ENCODE results near the gene ARMH4.

Gene ARMH4

GRCh38 chr14:58091883-58092630, 60.0 kb downstream of the ARMH4 start:
- H3K36me3 ChIP-seq (ENCODE audit: control insufficient read depth, insufficient read depth, low read length), result no peaks in the 10 kb centered on the region
- H3K4me1 ChIP-seq (ENCODE audit: control insufficient read depth, insufficient read depth, low read length), result no peaks in the 10 kb centered on the region
- no peaks in the 10 kb centered on the region for H3K27me3 ChIP-seq (ENCODE audit: control insufficient read depth, insufficient read depth, low read length)
- no peak overlapping the region for H3K9ac ChIP-seq (ENCODE audit: low read depth, low read length)
- no peak overlapping the region for H3K4me3 ChIP-seq (ENCODE audit: low read depth, low read length)
- no peaks in the 10 kb centered on the region for H3K9me3 ChIP-seq (ENCODE audit: control insufficient read depth, insufficient read depth, low read length)

DNA sequence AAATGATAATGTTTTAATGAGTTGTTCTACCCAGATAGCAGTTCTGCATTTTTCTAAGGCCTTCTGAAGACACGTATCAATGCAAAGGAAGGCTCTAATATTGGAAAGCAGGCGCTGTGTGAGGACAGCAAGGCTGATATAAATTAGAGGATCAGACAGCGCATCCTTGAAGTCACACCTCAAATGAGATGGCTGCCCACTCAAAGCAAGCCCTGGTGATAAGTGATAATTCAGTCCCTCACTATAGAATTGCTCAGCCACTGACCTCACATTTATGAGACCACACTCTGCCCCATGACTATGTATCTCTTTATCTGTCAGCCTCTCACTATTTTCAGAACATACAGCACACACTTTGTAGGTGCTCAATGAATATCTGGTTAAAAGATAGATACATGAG, 62.4 kb downstream of the ARMH4 start:
- H3K4me1 ChIP-seq (ENCODE audit: control insufficient read depth, insufficient read depth, low read length), result no peaks in the 10 kb centered on the region
- H3K27me3 ChIP-seq (ENCODE audit: control insufficient read depth, insufficient read depth, low read length), result no peaks in the 10 kb centered on the region
- no peaks in the 10 kb centered on the region for H3K9me3 ChIP-seq (ENCODE audit: control insufficient read depth, insufficient read depth, low read length)
- H3K36me3 ChIP-seq (ENCODE audit: control insufficient read depth, insufficient read depth, low read length), result no peaks in the 10 kb centered on the region
- H3K4me3 ChIP-seq (ENCODE audit: low read depth, low read length), result no peak overlapping the region
- H3K9ac ChIP-seq (ENCODE audit: low read depth, low read length), result no peak overlapping the region

DNA sequence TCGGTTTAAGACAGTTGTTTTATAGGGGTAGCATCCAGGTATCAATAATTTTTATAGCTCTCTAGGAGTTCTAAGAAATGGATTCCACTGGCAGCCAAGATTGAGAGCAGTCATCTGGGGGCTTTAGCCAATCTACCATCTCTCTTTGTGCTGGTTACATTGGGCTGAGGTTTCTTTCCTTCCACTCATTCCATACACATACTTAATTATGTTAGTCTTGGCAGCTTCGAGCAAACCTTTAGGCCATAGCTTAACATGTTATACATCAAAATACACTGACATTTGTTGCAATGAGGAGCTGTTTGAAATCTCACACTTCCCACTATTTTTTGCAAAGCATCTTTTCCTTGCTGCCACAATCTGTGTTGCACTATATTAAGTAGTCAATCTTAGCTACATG, 63.1 kb downstream of the ARMH4 start:
- Histone ChIP-seq H3K9ac (ENCODE audit: low read depth, low read length) (no peak overlapping the region), H3K4me3 (ENCODE audit: low read depth, low read length) (no peak overlapping the region), H3K27me3 (ENCODE audit: control insufficient read depth, insufficient read depth, low read length) (no peaks in the 10 kb centered on the region), H3K4me1 (ENCODE audit: control insufficient read depth, insufficient read depth, low read length) (no peaks in the 10 kb centered on the region), H3K9me3 (ENCODE audit: control insufficient read depth, insufficient read depth, low read length) (no peaks in the 10 kb centered on the region), H3K36me3 (ENCODE audit: control insufficient read depth, insufficient read depth, low read length) (no peaks in the 10 kb centered on the region)

GRCh38 chr14:58085877-58086276, 66.1 kb downstream of the ARMH4 start:
- no peaks in the 10 kb centered on the region for H3K9me3 ChIP-seq (ENCODE audit: control insufficient read depth, insufficient read depth, low read length)
- peaks cover 2% of the 10 kb centered on the region for H3K4me1 ChIP-seq (ENCODE audit: control insufficient read depth, insufficient read depth, low read length)
- H3K27me3 ChIP-seq (ENCODE audit: control insufficient read depth, insufficient read depth, low read length), result no peaks in the 10 kb centered on the region
- no peaks in the 10 kb centered on the region for H3K36me3 ChIP-seq (ENCODE audit: control insufficient read depth, insufficient read depth, low read length)
- no peak overlapping the region for H3K4me3 ChIP-seq (ENCODE audit: low read depth, low read length)
- H3K9ac ChIP-seq (ENCODE audit: low read depth, low read length), result no peak overlapping the region

DNA sequence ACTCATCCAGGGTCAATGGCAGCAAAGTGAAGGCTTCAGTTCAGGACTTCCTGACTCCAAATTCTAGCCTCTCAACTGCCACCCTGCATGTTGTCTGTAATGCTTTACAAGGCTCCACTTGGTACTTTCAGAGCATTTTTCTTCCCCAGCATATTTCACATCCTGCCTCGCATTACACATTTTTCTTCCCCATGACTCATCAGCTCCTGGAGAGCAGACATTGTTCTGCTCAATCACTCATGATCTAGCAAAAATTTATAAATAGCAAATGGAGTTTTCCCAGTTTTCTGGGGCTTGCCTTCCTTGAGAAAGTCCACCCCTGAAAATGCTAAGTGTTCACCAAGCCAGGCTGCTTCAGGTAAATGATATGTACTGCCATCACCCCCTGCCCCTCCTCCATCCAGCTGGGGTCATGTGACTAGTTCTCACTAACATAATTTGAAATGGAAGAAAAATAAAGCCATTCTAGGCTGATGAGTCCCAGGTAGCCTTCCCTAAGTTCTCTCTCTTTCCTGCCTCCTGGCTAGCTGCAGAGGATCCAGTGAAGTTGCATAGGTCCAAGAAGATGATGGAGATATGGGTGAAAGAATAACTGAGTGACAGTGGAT, 69.4 kb downstream of the ARMH4 start:
- no peak overlapping the region for H3K4me3 ChIP-seq (ENCODE audit: low read depth, low read length)
- H3K9ac ChIP-seq (ENCODE audit: low read depth, low read length), result no peak overlapping the region
- H3K9me3 ChIP-seq (ENCODE audit: control insufficient read depth, insufficient read depth, low read length), result no peaks in the 10 kb centered on the region
- no peaks in the 10 kb centered on the region for H3K27me3 ChIP-seq (ENCODE audit: control insufficient read depth, insufficient read depth, low read length)
- H3K36me3 ChIP-seq (ENCODE audit: control insufficient read depth, insufficient read depth, low read length), result no peaks in the 10 kb centered on the region
- peaks cover 2% of the 10 kb centered on the region for H3K4me1 ChIP-seq (ENCODE audit: control insufficient read depth, insufficient read depth, low read length)

DNA sequence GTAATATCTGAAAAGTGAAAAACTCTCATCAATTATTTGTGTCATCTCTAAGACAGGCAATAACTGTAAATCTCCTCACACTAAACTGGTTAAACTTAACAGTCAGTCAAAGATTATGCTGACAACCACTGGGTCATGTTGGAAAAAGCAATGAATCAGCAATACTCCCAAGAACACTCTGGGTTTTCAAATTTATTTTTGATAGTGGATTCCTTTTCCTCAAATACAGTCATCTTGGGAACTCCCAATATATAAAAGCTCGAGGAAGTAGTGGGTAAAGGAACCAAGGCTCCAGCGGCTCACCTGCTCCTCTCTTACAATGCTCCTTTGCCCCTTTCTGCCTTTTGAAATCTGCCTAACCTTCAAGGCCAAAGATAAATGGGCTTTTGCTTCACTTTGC, 70.0 kb downstream of the ARMH4 start:
- Histone ChIP-seq H3K36me3 (ENCODE audit: control insufficient read depth, insufficient read depth, low read length) (no peaks in the 10 kb centered on the region), H3K4me1 (ENCODE audit: control insufficient read depth, insufficient read depth, low read length) (peaks cover 2% of the 10 kb centered on the region), H3K9ac (ENCODE audit: low read depth, low read length) (no peak overlapping the region), H3K9me3 (ENCODE audit: control insufficient read depth, insufficient read depth, low read length) (no peaks in the 10 kb centered on the region), H3K27me3 (ENCODE audit: control insufficient read depth, insufficient read depth, low read length) (no peaks in the 10 kb centered on the region), H3K4me3 (ENCODE audit: low read depth, low read length) (no peak overlapping the region)

GRCh38 chr14:58078471-58078870, 73.5 kb downstream of the ARMH4 start:
- H3K27me3 ChIP-seq (ENCODE audit: control insufficient read depth, insufficient read depth, low read length), result no peaks in the 10 kb centered on the region
- H3K4me3 ChIP-seq (ENCODE audit: low read depth, low read length), result no peak overlapping the region
- no peak overlapping the region for H3K9ac ChIP-seq (ENCODE audit: low read depth, low read length)

GRCh38 chr14:58078068-58078467, 73.9 kb downstream of the ARMH4 start:
- Histone ChIP-seq H3K4me3 (ENCODE audit: low read depth, low read length) (no peak overlapping the region), H3K36me3 (ENCODE audit: control insufficient read depth, insufficient read depth, low read length) (no peaks in the 10 kb centered on the region), H3K9ac (ENCODE audit: low read depth, low read length) (no peak overlapping the region)

More at GRCh38 chr14:58078471-58078870, 73.5 kb downstream of the ARMH4 start:
- Histone ChIP-seq H3K9me3 (ENCODE audit: control insufficient read depth, insufficient read depth, low read length) (no peaks in the 10 kb centered on the region), H3K4me1 (ENCODE audit: control insufficient read depth, insufficient read depth, low read length) (peaks cover 2% of the 10 kb centered on the region), H3K36me3 (ENCODE audit: control insufficient read depth, insufficient read depth, low read length) (no peaks in the 10 kb centered on the region)

GRCh38 chr14:58077621-58078020, 74.4 kb downstream of the ARMH4 start:
- Histone ChIP-seq H3K27me3 (ENCODE audit: control insufficient read depth, insufficient read depth, low read length) (no peaks in the 10 kb centered on the region), H3K9ac (ENCODE audit: low read depth, low read length) (no peak overlapping the region), H3K4me3 (ENCODE audit: low read depth, low read length) (no peak overlapping the region)

More at GRCh38 chr14:58078068-58078467, 73.9 kb downstream of the ARMH4 start:
- Histone ChIP-seq H3K9me3 (ENCODE audit: control insufficient read depth, insufficient read depth, low read length) (no peaks in the 10 kb centered on the region), H3K4me1 (ENCODE audit: control insufficient read depth, insufficient read depth, low read length) (peaks cover 2% of the 10 kb centered on the region), H3K27me3 (ENCODE audit: control insufficient read depth, insufficient read depth, low read length) (no peaks in the 10 kb centered on the region)

GRCh38 chr14:58073516-58073915, 78.5 kb downstream of the ARMH4 start:
- Histone ChIP-seq H3K36me3 (ENCODE audit: control insufficient read depth, insufficient read depth, low read length) (no peaks in the 10 kb centered on the region), H3K27me3 (ENCODE audit: control insufficient read depth, insufficient read depth, low read length) (no peaks in the 10 kb centered on the region), H3K4me3 (ENCODE audit: low read depth, low read length) (no peak overlapping the region), H3K9ac (ENCODE audit: low read depth, low read length) (no peak overlapping the region), H3K4me1 (ENCODE audit: control insufficient read depth, insufficient read depth, low read length) (no peaks in the 10 kb centered on the region), H3K9me3 (ENCODE audit: control insufficient read depth, insufficient read depth, low read length) (no peaks in the 10 kb centered on the region)

More at GRCh38 chr14:58077621-58078020, 74.4 kb downstream of the ARMH4 start:
- no peaks in the 10 kb centered on the region for H3K4me1 ChIP-seq (ENCODE audit: control insufficient read depth, insufficient read depth, low read length)
- no peaks in the 10 kb centered on the region for H3K9me3 ChIP-seq (ENCODE audit: control insufficient read depth, insufficient read depth, low read length)
- no peaks in the 10 kb centered on the region for H3K36me3 ChIP-seq (ENCODE audit: control insufficient read depth, insufficient read depth, low read length)

DNA sequence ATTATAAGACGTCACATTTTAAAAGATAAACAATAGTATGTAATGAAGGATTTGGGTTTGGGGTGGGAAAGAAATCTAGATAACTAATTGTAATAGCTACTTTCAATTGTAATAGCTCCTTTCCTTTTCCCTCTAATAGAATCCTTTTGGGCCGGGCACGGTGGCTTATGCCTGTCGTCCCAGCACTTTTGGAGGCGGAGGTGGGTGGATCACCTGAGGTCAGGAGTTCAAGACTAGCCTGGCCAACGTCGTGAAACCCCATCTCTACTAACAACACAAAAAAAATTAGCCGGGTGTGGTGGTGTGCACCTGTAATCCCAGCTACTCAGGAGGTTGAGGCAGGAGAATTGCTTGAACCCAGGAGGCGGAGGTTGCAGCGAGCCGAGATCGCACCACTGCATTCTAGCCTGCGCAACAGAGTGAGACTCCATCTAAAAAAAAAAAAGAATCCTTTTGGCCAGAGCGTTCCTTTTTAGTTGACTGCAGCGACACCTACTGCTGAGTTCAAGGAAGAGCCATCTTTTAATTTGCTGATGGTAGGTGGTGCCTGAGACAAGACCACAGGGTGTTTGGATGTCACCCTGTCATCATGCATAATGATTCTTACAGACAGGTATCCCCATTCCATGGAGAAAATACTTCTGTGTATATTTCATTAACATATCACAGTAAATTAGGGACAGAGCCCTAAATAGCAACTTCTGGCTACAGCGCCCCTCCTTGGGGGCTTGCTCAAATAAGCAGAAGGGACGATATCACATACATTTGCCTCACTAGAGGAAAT, 79.5 kb downstream of the ARMH4 start:
- Histone ChIP-seq H3K4me1 (ENCODE audit: control insufficient read depth, insufficient read depth, low read length) (no peaks in the 10 kb centered on the region), H3K9me3 (ENCODE audit: control insufficient read depth, insufficient read depth, low read length) (no peaks in the 10 kb centered on the region), H3K9ac (ENCODE audit: low read depth, low read length) (no peak overlapping the region), H3K36me3 (ENCODE audit: control insufficient read depth, insufficient read depth, low read length) (no peaks in the 10 kb centered on the region), H3K27me3 (ENCODE audit: control insufficient read depth, insufficient read depth, low read length) (no peaks in the 10 kb centered on the region), H3K4me3 (ENCODE audit: low read depth, low read length) (peak overlapping the region; percentile 27)

Measured in iPS-15b (cell line).